Esophagus squamous epithelium (tissue), 4 donors: ENCODE data around the gene DCDC2C.

Experiments used
- CTCF ChIP-seq, 6 experiments: fragments of 450-650 bp in 4 of 6; fragments of 200-600 bp in 2 of 6; sonication (generic) in 2 of 6; IDR thresholded peaks; one replicate each; pipeline ENCODE4 v1.5.1; 2016 to 2019; ENCODE audit warnings: antibody characterized with exemption in 6 of 6, mild to moderate bottlenecking in 4 of 6, moderate library complexity in 4 of 6
- POLR2A ChIP-seq, 4 donors: fragments of 450-650 bp; IDR thresholded peaks; one replicate each; pipeline ENCODE4 v1.6.1; 2017; ENCODE audit warnings: antibody characterized with exemption in 4 of 4, mild to moderate bottlenecking in 4 of 4, moderate library complexity in 3 of 4

- TF ChIP-seq CTCF (IDR thresholded peaks at IDR 0.05) = no peak
- no peak for TF ChIP-seq POLR2A (IDR thresholded peaks at IDR 0.05)
Measured at GRCh38 chr2:3665886-3666612, 37.3 kb upstream of the DCDC2C start.
